Peyer's patch (tissue), 4 donors: Measurements from ENCODE around the gene TBX15.

Source experiments
- POLR2A ChIP-seq, 2 donors: fragments of 450-650 bp; IDR thresholded peaks; one replicate each; pipeline ENCODE4 v1.5.1; 2017; ENCODE audit warnings: antibody characterized with exemption in 2 of 2, mild to moderate bottlenecking in 2 of 2, moderate library complexity in 2 of 2
- TF ChIP-seq, protein P1 (sequence below), 6 experiments: fragments of 450-650 bp in 4 of 6; fragments of 200-600 bp in 2 of 6; sonication (generic) in 1 of 6; IDR thresholded peaks; one replicate each; pipeline ENCODE4 v1.5.1; 2017 to 2019; ENCODE audit warnings: antibody characterized with exemption in 6 of 6, mild to moderate bottlenecking in 3 of 6, moderate library complexity in 1 of 6

GRCh38 chr1:119026956-119027355, 38.8 kb upstream of the TBX15 start:
- TF ChIP-seq, protein P1, sequence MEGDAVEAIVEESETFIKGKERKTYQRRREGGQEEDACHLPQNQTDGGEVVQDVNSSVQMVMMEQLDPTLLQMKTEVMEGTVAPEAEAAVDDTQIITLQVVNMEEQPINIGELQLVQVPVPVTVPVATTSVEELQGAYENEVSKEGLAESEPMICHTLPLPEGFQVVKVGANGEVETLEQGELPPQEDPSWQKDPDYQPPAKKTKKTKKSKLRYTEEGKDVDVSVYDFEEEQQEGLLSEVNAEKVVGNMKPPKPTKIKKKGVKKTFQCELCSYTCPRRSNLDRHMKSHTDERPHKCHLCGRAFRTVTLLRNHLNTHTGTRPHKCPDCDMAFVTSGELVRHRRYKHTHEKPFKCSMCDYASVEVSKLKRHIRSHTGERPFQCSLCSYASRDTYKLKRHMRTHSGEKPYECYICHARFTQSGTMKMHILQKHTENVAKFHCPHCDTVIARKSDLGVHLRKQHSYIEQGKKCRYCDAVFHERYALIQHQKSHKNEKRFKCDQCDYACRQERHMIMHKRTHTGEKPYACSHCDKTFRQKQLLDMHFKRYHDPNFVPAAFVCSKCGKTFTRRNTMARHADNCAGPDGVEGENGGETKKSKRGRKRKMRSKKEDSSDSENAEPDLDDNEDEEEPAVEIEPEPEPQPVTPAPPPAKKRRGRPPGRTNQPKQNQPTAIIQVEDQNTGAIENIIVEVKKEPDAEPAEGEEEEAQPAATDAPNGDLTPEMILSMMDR (IDR thresholded peaks at IDR 0.05), result no peak
- no peak for TF ChIP-seq POLR2A (IDR thresholded peaks at IDR 0.05)
